Fibroblast of pulmonary artery (primary cell): Measurements from ENCODE around the gene ZP3.
"Not testable (repeated sequence)": the region's sequence is repeated elsewhere in the genome, so short reads cannot be mapped to it uniquely, and the experiment has no call there.

Experiments used
- DNase-seq: peaks from one replicate; pipeline ENCODE4 v3.0.0-alpha.2; 2010; ENCODE audit warnings: low read depth
- H3K4me3 ChIP-seq: replicated peaks from 2 replicates; pipeline ENCODE4 v1.5.1; 2011; ENCODE audit warnings: low read depth, mild to moderate bottlenecking, control low read depth, low read length, moderate library complexity
- CTCF ChIP-seq: IDR thresholded peaks from 2 replicates; pipeline ENCODE4 v1.5.1; 2011; ENCODE audit warnings: mild to moderate bottlenecking, control low read depth, low read length, inconsistent platforms; ENCODE audit errors: missing control alignments

ZP3 gene

GRCh38 chr7:76386691-76387260 is 38.0 kb upstream of the ZP3 start:
- no peak overlapping the region for H3K4me3 ChIP-seq
- DNase-seq = no peak
- no peak for TF ChIP-seq CTCF

GRCh38 chr7:76387789-76388188 is 37.0 kb upstream of the ZP3 start:
- DNase-seq, H3K4me3 ChIP-seq: not testable (repeated sequence)

- no peak overlapping the region for H3K4me3 ChIP-seq
Observed at GRCh38 chr7:76390092-76390491, 34.7 kb upstream of the ZP3 start.

DNA sequence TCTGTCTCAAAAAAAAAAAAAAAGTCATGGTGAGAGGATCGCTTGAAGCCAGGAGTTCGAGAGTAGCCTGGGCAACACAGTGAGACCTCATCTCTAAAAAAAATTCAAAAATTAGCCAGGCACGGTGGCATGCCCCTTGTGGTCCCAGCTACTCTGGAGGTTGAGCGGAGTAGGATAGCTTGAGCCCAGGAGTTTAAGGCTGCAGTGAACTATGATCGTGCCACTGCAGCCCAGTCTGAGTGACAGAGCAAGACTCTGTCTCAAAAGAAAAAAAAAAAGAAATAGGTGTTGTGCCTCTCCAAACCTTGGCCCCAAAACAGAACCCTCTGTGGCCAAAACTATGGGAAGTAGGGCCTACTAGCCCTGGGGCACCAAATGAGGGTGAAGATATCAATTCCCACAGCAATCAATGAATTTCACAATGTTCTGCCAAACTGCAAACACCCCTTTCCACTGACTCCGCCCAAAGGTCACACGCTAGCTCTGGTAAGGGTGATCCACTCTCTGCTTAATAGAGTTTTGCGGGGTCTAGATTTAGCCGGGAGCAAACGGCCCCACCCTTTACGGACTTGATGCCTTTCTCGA is 32.1 kb upstream of the ZP3 start:
- TF ChIP-seq CTCF = no peak
- no peak for DNase-seq
- H3K4me3 ChIP-seq = peak overlapping the region; percentile 36

More at GRCh38 chr7:76390092-76390491, 34.7 kb upstream of the ZP3 start:
- no peak for DNase-seq
- TF ChIP-seq CTCF = no peak

DNA sequence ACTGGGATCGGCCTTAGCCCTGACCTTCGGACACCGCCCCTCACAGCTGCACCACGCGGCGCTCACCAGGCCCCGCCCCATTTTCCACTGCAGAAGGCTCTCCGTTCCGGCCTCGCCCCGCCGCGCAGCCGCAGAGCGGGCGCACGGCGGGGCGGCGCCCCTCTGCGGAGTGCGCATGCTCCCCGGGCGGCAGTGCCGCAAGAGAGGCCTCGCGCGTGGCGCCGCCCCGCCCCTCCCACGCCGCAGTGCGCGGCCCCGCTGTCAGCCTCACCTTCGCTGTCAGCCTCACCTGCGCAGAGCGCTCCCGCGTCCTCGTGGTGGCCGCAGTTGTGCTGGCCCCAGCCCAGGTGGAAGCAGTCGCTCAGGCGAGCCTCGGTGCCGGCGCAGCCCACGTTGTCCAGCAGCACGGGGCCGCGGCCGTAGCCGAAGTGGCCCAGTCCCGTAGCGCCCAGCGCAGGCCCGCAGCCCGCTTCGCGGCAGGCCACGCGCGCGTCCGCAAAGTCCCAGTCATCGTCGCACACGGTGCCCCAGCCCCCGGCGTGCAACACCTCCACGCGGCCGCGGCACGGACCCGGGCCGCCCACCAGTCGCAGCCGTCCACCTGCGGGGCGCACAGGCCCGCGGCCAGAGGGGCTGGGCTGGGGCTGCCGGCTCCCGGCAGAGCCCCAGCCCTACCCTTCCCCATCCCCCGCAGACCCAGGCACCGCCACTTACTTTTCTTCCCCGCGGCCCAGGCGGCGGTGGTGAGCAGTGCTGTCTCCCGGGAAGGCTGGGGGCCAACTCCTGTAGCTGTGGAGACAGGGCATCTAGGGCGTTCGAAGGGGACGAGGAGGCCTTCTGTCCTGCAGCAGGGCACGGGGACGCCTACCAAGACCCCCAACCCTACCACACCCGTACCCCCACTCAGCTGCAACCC is 31.4 kb upstream of the ZP3 start:
- peak; percentile 86 for DNase-seq
- peak overlapping the region; percentile 57 for H3K4me3 ChIP-seq
- no peak for TF ChIP-seq CTCF

GRCh38 chr7:76394957-76395356 is 29.8 kb upstream of the ZP3 start:
- no peak overlapping the region for H3K4me3 ChIP-seq
- DNase-seq = no peak
- TF ChIP-seq CTCF = no peak

GRCh38 chr7:76395605-76395964 is 29.2 kb upstream of the ZP3 start:
- DNase-seq = not testable (repeated sequence)

More at GRCh38 chr7:76395605-76395964, 29.2 kb upstream of the ZP3 start:
- not testable (repeated sequence) for H3K4me3 ChIP-seq
